Calu3 (cell line): ENCODE measurements around the gene GJC1. TPM values are rescaled to one million over a fixed set of nuclear protein-coding genes. Genes with fewer than 3 reads are reported as not detected.
A peak's percentile ranks its signal among the peaks of the same experiment; 100 is the strongest.

Source experiments
- BruUV-seq: library from RNA; stranded (reverse); fragments of 400-500 nt; replicated peaks from 2 replicates; lab custom pipeline; 2021; lab: Mats Ljungman, UMichigan
- CTCF ChIA-PET: fragments of 300-600 bp; sonication (Branson Sonifier 250); formaldehyde crosslinking; loops from one replicate; lab custom pipeline; 2022; ENCODE audit warnings: antibody characterized with exemption; lab: Charles Lee
- DNase-seq: peaks from one replicate; pipeline ENCODE4 v3.0.0; 2022
- H3K27ac Mint-ChIP-seq: one replicate; pipeline ENCODE4 v1.8.0; 2022; ENCODE audit warnings: mixed read lengths; ENCODE audit not compliant: unreplicated experiment
- H3K27me3 Mint-ChIP-seq: one replicate; pipeline ENCODE4 v1.8.0; 2022; ENCODE audit warnings: mixed read lengths; ENCODE audit not compliant: unreplicated experiment
- H3K36me3 Mint-ChIP-seq: one replicate; pipeline ENCODE4 v1.8.0; 2022; ENCODE audit warnings: mild to moderate bottlenecking, moderate library complexity, mixed read lengths; ENCODE audit not compliant: insufficient read depth, unreplicated experiment
- H3K4me1 Mint-ChIP-seq: one replicate; pipeline ENCODE4 v1.8.0; 2022; ENCODE audit warnings: mild to moderate bottlenecking, low read depth, mixed read lengths; ENCODE audit not compliant: unreplicated experiment
- H3K4me3 Mint-ChIP-seq: one replicate; pipeline ENCODE4 v1.8.0; 2022; ENCODE audit warnings: mild to moderate bottlenecking, low read depth, moderate library complexity, mixed read lengths; ENCODE audit not compliant: unreplicated experiment
- H3K9me3 Mint-ChIP-seq: one replicate; pipeline ENCODE4 v1.8.0; 2022; ENCODE audit warnings: low read depth, mixed read lengths; ENCODE audit not compliant: unreplicated experiment
- intact Hi-C: fragments of 100-400 bp; cut with micrococcal nuclease; formaldehyde crosslinking; loops from one replicate; pipeline ENCODE4 v1.10.0; 2022; ENCODE audit not compliant: unreplicated experiment
- total RNA-seq: library from RNA; stranded (reverse); gene quantifications from 2 replicates; pipeline ENCODE4 v1.2.3, GENCODE V29; 2022
- TF ChIP-seq, protein P1 (sequence below): fragments of 200-600 bp; IDR thresholded peaks from one replicate; pipeline ENCODE4 v1.8.0; 2022; ENCODE audit warnings: antibody characterized with exemption; ENCODE audit not compliant: unreplicated experiment

GJC1 gene
- total RNA-seq, 1 experiment from 2014 or later, result 114 TPM

- CTCF ChIA-PET, result interaction anchor here (0.7 to 5.1 kb wide), 11 partner anchors 9 to 242 kb away, joined by 3 to 65 read pairs (median 6); no protein-coding TSS in a partner anchor
- H3K27ac Mint-ChIP-seq, result no peak overlapping the region
- peak overlapping the region; percentile 85 for H3K4me3 Mint-ChIP-seq
- BruUV-seq, result no TSS peak
- intact Hi-C loops, result no loop called here
- H3K27me3 Mint-ChIP-seq, result peaks cover 15% of the 10 kb centered on the region
- DNase-seq, result no peak
- no peaks in the 10 kb centered on the region for H3K9me3 Mint-ChIP-seq
- peaks cover 7% of the 10 kb centered on the region for H3K4me1 Mint-ChIP-seq
- TF ChIP-seq, protein P1, sequence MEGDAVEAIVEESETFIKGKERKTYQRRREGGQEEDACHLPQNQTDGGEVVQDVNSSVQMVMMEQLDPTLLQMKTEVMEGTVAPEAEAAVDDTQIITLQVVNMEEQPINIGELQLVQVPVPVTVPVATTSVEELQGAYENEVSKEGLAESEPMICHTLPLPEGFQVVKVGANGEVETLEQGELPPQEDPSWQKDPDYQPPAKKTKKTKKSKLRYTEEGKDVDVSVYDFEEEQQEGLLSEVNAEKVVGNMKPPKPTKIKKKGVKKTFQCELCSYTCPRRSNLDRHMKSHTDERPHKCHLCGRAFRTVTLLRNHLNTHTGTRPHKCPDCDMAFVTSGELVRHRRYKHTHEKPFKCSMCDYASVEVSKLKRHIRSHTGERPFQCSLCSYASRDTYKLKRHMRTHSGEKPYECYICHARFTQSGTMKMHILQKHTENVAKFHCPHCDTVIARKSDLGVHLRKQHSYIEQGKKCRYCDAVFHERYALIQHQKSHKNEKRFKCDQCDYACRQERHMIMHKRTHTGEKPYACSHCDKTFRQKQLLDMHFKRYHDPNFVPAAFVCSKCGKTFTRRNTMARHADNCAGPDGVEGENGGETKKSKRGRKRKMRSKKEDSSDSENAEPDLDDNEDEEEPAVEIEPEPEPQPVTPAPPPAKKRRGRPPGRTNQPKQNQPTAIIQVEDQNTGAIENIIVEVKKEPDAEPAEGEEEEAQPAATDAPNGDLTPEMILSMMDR, result no peak
- peaks cover 28% of the 10 kb centered on the region for H3K36me3 Mint-ChIP-seq
Observed at GRCh38 chr17:44780161-44780560, 49.9 kb downstream of the GJC1 start.

GRCh38 chr17:44779211-44780025 lies 50.7 kb downstream of the GJC1 start:
- Mint-ChIP-seq H3K27ac (peak overlapping the region; percentile 38), H3K4me1 (peaks cover 7% of the 10 kb centered on the region), H3K27me3 (peaks cover 18% of the 10 kb centered on the region), H3K4me3 (peak overlapping the region; percentile 85), H3K9me3 (no peaks in the 10 kb centered on the region), H3K36me3 (peaks cover 36% of the 10 kb centered on the region)
- intact Hi-C loops, result loop anchor here (1.0 to 10.0 kb wide), 3 partner anchors 49 to 355 kb away; partner anchors contain the start of genes ACBD4 and PLCD3
- peak; percentile 93 for DNase-seq
- CTCF ChIA-PET, result interaction anchor here (0.5 to 5.1 kb wide), 21 partner anchors 9 to 481 kb away, joined by 3 to 65 read pairs (median 4); partner anchors contain the start of gene HIGD1B
- TF ChIP-seq, protein P1, result peak; percentile 98
- BruUV-seq, result no TSS peak

DNA sequence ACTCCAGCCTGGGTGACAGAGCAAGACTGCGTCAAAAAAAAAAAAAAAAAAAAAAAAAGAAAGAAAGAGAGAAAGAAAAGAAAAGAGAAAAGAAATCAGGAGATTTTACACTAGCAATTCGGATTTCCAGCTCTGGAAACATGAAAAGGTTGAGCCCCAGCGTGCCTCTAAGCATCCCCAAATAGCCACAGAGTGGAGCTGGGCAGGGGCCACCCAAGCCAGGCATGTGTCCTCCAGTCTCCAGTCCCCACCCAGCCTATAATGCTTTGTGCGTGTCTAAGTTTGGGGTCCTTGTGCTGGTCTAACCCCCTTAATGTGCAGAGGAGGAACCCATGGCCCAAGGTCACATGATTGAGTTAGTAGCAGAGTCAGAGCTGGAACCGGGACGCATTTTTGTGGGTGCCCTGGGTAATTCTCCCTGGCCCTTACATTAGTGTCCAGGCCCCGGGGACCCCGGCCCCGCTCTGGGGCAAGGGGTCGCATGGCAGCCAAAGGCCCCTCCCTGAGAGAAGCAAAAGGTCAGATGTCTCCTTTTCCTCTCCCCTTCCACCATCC lies 51.4 kb downstream of the GJC1 start:
- Mint-ChIP-seq H3K4me3 (peak overlapping the region; percentile 85), H3K36me3 (peaks cover 43% of the 10 kb centered on the region), H3K9me3 (no peaks in the 10 kb centered on the region), H3K4me1 (peaks cover 7% of the 10 kb centered on the region), H3K27ac (peak overlapping the region; percentile 38), H3K27me3 (peaks cover 25% of the 10 kb centered on the region)
- DNase-seq, result no peak
- BruUV-seq, result no TSS peak
- CTCF ChIA-PET, result interaction anchor here (0.5 to 5.1 kb wide), 18 partner anchors 8 to 481 kb away, joined by 3 to 65 read pairs (median 6); no protein-coding TSS in a partner anchor
- TF ChIP-seq, protein P1, result no peak
- intact Hi-C loops, result loop anchor here (1.0 to 10.0 kb wide), 3 partner anchors 50 to 356 kb away; partner anchors contain the start of genes ACBD4 and PLCD3
